ENCODE results near the gene GNAT1. TPM values are rescaled to one million over a fixed set of nuclear protein-coding genes. Genes with fewer than 3 reads are reported as not detected.
"Not testable (repeated sequence)": the region's sequence is repeated elsewhere in the genome, so short reads cannot be mapped to it uniquely, and the experiment has no call there.

Gene GNAT1
- total RNA-seq, 1 experiment from 2014 or later = not detected

GRCh38 chr3:50202353-50203112 lies 11.1 kb downstream of the GNAT1 start:
- DNase-seq (ENCODE audit: low read depth) = no peak

- no peak for DNase-seq (ENCODE audit: low read depth)
These were observed 11.9 kb downstream of the GNAT1 start for GRCh38 chr3:50203113-50203808.

- no peak for DNase-seq (ENCODE audit: low read depth)
These were observed 12.7 kb downstream of the GNAT1 start for GRCh38 chr3:50203809-50204803.

- DNase-seq (ENCODE audit: low read depth) = no peak
These were observed 13.5 kb downstream of the GNAT1 start, which contains the start of gene SLC38A3 for GRCh38 chr3:50204804-50205412. Gene SLC38A3 (plus strand): TSS chr3:50205271. CDS start chr3:50214200, 8,929 bp downstream.

DNA sequence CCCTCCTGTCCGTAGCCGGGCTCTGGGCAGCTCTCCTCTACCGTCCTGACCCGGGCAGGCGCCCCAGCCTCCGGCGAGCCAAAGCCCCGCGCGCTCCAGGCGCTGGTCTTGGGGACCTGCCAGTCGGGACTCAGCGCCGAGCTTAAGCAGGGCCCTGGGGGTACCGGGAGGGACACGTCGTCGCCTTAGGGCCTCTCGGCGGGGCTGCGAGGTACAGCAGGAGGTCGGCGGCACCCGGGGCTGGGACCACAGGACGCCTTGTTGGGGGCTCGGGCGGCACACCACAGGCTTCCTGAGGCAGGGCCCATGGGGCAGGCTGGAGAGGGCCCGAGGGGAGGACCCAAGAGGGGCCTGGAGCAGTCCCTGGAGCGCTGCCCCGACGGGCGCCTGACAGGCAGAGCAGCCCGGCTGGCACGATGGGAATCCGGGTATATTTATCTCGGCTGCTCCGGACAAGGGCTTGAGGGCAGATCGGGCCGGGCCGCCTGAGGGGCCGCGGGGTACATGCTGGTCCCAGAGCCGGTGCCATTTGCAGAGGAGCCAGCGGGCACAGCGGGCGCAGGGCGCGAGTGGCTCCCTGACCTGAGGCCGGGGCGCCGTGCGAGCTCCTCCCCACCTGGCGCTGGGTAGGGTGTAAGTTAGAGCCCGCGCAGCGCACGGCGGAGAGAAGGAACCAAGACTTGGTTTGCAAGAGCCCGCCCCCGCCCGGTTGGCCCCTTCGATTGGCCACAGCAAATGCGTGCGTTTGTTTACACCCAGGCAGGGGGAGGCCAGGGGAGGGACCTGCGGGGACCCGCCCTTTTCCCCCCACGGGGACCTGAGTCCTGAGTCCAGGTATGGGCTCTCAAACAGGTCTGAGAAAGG lies 14.2 kb downstream of the GNAT1 start:
- no peak for DNase-seq (ENCODE audit: low read depth)

GRCh38 chr3:50207359-50208042 lies 16.1 kb downstream of the GNAT1 start:
- no peak for DNase-seq (ENCODE audit: low read depth)

DNA sequence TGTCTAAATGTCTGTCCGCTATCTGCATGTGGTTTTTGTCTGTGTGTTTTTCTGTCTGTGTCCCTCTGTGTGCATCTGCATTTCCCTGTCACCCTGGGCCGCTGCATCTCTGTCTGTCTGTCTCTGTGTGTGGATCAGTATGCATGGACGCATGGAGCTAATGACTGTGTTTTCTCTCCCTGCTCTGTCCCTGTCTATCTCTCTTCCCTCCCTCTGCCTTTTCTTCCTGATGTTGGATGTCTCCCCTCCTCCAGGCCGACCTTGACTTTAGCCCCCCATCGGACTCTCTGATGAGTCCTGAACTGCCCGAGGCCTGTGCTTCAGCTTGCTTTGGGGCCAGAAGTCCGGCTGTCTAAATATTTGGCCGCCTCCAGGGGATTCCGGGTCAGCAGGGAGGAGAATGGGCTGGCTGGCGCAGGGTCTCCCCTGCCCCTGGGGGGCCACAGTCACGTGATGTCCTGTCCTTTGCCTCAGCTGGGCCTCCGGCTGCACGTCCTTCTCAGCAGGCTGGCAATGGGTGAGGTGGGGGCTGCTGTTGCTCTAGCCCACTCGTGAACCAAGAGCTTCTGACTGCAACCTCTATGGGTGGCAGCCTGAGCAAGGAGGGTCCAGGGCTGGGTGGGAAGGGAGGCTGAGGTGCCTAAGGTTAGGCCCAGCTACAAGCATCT lies 17.4 kb downstream of the GNAT1 start:
- DNase-seq (ENCODE audit: low read depth) = no peak

- no peak for DNase-seq (ENCODE audit: low read depth)
These were observed 18.7 kb downstream of the GNAT1 start for GRCh38 chr3:50210176-50210509.

GRCh38 chr3:50210510-50211367 lies 19.3 kb downstream of the GNAT1 start:
- DNase-seq (ENCODE audit: low read depth) = no peak

DNA sequence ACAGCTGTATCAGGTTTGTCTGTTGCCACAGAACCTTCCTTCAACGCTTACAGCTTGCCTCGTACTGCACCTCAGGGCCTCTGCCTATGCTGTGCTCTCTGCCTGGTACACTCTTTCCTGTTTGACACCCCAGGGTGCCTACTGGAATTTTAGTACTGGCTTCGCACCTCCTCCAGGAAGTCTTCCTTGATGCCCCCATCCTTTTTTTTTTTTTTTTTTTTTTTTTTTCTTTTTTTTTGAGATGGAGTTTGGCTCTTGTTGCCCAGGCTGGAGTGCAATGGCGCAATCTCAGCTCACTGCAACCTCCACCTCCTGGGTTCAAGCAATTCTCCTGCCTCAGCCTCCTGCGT lies 19.9 kb downstream of the GNAT1 start:
- DNase-seq (ENCODE audit: low read depth) = not testable (repeated sequence)

DNA sequence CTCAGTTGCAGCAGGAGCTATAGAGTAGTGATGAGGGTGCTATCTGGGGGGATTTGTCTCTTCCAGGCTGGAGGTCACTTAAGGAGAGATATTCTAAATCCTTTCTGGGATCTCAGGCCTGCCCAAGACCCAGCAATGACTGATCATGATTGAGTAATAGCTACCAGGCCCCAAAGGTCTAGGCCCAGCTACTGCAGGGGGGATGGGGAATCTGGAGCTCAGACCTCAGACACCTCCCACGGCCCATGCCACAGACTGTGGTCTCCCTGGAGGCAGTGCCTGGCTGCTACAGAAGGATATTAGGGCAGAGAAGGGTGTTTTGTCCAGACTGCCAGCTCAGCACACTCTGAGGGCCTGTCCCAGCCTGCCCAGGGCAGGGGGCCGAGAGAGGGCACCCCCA lies 20.5 kb downstream of the GNAT1 start:
- DNase-seq (ENCODE audit: low read depth) = no peak

DNA sequence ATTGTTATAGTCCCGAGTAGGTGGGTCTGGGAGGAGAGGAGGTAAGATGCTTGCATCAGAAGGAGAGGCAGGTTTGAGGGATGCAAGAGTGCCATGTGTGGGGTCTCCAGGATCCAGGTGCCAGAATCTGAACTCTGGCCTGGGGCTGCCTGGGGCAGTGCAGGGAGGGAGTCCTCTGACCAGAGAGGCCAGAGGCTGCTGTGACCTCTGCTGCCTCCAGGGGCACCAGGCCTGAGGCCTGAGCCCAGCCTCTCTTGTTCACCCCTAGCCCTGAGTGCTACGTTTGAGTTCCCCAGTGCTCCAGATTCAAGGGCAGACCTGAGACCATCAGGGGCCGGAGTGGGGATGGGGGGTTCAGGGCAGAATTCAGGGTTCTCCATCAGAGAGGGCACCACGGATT lies 21.1 kb downstream of the GNAT1 start:
- DNase-seq (ENCODE audit: low read depth) = no peak

GRCh38 chr3:50212971-50213370 lies 21.6 kb downstream of the GNAT1 start:
- no peak for DNase-seq (ENCODE audit: low read depth)

DNA sequence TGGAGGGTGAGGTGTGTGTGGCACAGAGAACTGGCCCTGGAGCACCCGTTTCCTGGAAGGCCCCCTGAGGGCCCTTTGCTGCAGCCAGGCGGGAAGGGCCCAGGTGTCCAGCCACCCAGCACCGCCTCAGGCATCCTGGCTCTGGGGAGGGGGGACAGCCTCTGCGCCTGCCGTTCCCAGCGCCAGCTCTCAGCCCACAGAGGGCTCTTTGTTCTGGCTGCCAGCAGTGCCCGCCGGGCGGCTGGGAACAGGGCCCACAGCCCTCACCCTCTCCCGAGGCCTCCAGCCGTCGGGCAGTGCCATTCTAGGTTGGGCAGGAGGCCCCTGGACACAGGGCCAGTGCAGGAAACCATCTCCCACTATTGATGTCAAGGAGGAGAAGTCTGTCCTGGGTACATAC lies 22.0 kb downstream of the GNAT1 start:
- DNase-seq (ENCODE audit: low read depth) = no peak

- DNase-seq (ENCODE audit: low read depth) = no peak
These were observed 23.4 kb downstream of the GNAT1 start for GRCh38 chr3:50214824-50215223.

GRCh38 chr3:50215529-50215928 lies 24.1 kb downstream of the GNAT1 start:
- DNase-seq (ENCODE audit: low read depth) = no peak

- no peak for DNase-seq (ENCODE audit: low read depth)
These were observed 26.3 kb downstream of the GNAT1 start for GRCh38 chr3:50217681-50218080.

- no peak for DNase-seq (ENCODE audit: low read depth)
These were observed 27.0 kb downstream of the GNAT1 start for GRCh38 chr3:50218448-50218847.

GRCh38 chr3:50219285-50219684 lies 27.9 kb downstream of the GNAT1 start:
- DNase-seq (ENCODE audit: low read depth) = no peak

All from Daoy (cell line).